GM21786 (cell line): ENCODE measurements around the gene CUBN.
"Not testable (repeated sequence)": the region's sequence is repeated elsewhere in the genome, so short reads cannot be mapped to it uniquely, and the experiment has no call there.

Source experiments
- ATAC-seq: cut with Tn5 transposase; IDR thresholded peaks from one replicate; pipeline ENCODE4 v1.9.1; 2021; ENCODE audit not compliant: unreplicated experiment

The CUBN gene

GRCh38 chr10:17021656-17022465, 107.8 kb downstream of the CUBN start:
- ATAC-seq = no peak

DNA sequence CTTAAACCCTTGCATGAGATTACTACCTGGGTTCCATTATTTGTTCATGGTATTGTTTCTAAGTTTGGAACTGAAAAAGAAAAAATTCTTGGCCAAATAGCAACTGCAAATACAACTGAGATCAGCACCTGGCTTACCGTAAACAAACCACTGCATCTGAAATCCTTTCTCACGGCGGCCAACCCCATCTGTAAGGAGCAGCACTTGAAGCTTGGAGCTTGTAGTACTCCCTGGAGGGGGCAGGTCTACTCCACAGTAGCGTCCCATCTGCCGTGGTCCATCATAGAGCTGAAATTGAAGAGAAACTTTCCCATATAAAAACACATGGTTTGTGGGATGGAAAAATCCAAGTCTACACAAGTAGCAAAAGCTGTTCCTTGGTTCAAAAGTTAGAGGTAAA, 109.9 kb downstream of the CUBN start:
- ATAC-seq = no peak

DNA sequence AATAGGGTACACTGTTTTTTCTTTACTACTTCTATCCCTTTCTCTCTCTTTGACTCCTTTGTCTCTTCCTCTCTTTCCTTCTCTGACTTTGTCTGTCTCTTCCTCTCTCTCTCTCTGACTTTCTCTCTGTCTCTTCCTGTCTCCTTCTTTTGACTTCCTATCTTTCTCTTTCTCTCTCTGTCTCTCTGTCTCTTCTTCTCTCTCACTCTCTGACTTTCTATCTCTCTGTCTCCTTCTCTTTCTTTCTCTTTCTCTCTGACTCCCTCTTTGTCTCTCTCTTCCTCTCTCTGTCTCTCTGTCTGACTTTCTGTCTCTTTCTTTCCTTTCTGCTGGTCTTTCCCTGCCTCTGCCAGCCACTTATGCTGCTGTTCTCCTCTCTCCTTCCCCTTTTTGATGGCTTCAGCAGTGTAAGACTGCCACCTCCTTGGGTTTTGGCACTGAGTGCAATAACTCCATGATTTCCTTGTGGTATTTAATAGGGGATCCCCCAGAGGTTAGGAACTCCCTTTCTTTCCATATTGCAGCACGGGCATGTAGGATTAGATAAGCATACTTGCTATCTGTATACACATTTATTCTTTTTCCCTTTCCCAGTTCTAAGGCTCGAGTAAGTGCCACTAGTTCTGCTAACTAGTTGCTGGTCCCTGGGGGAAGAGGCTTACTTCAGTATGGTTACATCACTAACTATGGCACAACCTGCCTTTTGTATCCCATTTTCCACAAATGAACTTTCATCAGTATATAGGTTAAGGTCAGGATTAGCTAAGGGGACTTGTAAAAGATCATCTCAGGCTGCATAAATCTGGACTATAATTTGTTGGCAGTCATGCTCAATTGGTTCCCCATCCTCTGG, 116.3 kb downstream of the CUBN start:
- not testable (repeated sequence) for ATAC-seq

DNA sequence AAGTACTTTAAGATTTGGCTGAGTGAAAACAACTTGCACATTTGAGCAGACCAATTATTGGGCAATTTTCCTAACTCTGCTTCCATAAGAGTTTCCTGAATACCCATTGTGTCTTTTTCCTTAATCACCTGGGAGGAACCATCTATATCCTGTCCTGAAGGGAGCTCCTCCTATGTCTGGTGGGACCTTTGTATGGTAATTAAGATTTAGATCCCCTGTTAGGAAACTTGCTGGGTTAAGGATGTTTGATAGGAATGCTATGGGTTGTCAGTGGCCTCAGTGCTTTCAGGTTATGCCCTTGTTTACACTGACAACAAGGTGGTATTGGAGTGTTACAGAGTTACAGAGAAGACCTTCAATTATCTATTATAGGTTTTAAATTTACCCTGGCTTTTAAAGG, 116.9 kb downstream of the CUBN start:
- not testable (repeated sequence) for ATAC-seq

GRCh38 chr10:17010363-17011145, 119.1 kb downstream of the CUBN start:
- no peak for ATAC-seq

DNA sequence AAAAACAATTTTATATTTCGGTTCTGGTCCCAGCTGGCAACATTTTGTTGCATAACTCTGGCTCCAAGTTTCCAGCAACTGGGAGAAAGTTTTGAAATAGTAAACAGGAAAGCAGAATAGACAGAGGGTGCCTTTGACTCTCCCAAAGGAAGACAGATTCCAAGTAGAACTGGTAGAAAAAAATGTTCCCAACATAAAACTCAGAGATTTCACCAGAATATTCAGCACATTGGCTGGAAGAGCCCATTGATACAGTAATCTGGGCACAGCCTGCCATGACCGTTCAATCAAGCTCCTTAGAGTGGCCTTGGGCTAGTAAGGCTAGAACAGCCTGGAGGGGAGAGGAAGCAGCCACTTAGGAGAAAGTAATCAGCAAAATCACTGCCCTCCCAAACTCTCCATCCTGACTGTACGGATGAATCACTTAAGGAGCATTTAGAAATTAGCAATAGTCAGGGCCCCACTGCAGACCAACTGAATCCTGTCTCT, 120.4 kb downstream of the CUBN start:
- ATAC-seq = no peak

DNA sequence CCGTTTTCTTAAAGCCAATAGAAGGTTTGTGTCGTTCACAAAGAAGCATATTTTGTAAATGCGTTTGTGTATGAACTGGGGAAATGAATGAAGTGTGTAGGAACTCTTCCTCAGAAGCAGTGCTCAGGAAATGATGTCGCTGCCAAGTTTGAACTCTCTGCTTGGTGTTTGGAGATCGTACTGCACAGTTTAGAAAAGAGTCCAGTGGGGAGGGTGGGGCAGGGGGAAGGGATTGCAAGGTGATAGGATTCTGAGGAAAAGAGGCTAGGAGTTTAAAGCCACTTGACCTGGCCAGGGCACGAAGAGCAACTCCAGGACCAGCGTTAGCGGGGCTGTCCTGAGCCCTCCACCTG, 122.2 kb downstream of the CUBN start:
- no peak for ATAC-seq

DNA sequence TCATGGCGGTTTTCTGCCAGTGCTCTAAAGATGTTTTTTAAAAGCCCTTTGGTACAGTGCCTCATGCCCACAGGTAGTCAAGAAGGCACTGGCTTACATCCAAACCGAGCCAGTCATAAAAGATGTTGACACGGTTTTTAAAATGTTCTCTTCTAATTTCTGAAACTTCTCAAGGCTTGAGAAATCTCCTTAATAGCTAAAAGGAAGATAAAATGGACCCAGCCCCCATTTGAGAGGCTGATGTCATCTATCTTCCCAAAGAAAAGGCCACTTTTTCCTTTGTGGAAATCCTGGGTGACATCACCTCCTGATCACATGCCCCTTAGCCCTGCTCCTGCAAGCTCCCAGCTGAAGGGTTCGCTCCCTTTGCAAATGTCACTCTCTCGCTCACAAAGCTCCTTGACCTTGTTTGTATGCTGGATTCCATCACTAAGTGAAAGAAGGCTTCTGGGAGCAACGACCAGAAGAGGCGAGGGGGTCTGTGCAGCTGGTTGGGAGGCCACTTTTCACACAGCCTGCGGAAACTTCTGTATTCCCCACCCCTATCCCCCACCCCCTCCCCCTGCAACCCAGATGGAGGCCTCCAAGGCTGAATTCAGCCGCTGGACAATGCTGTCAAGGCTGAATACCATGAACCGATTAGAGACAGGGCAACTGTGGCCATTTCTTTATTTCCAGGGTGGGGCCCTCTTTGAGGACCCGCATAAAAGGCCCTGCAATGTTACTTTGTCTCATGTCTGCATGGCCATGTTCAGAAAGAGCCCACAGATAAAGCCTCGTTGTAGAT, 122.8 kb downstream of the CUBN start:
- ATAC-seq = no peak

DNA sequence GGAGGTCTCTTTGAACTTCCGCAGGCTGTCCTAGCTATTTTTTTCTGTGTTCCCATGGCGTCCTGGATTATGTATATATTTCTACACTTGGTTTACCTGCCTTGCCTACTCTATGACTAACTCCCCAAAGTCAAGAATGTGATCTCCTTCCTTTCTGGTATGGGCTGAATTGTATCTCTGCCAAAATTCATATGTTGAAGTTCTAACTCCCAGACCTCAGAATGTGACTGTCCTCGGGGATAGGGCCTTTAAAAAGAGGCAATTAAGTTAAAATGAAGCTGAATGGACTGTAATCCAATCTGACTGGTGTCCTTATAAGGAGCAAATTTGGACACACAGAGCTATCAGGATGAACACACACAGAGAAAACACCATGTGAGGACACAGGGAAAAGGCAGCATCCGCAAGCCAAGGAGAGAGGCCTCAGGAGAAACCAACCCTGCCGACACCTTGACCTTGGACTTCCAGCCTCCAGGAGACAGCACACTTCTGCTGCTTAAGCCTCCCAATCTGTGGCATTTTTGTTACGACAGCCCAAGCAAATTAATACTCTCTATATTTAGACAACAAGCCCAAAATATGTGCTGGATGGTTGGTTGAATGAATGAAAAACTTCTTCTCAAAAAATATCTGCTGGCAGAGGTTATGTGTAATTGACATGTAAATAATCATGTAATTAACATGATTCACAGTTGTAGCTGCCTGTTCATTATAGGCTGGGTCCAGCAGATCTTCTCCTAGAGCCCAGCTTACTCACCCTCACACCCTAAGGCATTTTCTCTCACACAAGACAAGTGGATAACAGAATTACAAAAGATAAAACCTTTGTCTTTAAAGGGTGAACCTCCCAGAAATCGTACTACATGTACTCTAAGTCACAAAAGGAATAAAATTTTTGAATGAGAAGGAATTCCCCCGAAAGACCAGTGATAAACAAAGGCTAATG, 123.7 kb downstream of the CUBN start:
- no peak for ATAC-seq

DNA sequence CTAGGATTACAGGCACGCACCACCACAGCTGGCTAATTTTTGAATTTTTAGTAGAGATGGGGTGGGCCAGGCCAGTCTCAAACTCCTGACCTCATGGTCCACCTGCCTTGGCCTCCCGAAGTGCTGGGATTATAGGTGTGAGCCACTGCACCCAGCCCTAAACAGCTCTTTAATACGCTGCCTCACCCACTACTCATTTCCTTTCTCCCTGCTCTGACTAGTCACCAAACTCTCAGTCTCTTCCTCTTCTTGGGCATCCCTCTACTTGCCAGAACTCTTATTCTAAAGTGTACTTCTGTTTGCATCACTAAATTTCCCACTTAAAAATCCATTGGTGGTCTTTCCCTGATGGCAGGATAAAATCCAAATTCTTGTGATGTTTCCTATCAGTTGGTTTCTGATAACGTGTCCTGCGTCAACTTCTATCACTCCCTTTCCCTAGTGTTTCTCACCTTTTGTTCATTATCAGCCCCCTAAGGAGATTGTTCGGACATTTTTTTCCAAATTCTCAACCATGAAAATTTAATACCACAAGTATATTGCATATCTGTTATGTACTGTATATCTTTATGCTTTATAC, 124.7 kb downstream of the CUBN start:
- ATAC-seq = no peak

- ATAC-seq = no peak
Measured at GRCh38 chr10:17003651-17004286, 125.8 kb downstream of the CUBN start.

DNA sequence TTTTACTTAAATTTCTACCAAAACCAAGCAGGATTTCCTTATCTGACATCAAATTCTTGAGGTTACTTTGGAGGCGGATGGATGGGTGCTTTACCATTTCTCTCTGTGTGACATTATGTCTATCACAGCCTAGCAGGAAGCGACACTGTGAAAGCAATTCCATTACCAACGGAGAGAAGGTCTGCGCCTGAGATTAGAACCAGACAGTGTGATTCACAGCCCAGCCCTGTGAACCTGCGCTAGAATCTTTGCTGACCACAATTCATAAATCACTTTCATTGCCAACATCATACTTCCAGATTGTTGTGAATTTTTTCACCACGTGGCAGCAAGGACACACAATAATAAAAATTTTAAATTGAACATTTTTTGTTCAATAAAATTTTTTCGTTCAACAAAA, 126.5 kb downstream of the CUBN start:
- no peak for ATAC-seq

DNA sequence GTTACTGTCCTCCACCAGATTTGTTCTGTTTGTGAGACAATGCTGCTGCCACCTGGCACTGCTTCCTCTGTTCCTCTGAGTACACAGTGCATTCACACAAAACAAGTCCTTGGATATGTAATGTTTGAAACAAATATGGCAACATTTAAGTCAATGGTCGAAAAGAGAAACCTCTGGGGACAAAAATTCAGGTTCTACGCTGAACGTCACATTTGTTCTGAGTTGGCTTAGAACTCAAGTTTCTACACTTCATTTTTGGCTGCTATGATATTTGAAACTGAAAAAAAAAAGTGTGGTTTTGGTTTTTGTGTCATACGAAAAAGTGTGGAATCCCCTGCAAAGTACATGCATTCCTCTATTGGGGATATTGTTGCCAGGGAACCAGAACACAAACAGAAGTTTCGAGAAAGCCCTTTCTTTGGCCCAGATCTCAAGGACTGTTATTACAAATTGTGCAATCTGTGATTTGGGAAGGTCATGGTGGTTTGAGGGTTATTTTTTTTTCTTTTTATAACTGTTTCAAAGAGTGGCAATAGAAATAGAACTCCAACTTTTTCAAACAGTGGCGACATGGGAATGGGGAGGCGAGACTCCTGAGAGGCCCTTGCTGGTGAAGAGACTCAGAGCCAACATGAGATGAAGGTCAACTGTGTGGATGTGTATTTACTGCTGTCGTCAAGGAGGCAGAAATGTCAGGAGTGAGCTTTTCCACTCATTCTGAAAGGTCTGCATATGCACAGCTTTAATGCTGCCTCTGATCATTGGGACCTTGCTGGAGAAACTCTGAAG, 127.5 kb downstream of the CUBN start:
- peak; percentile 67 for ATAC-seq

DNA sequence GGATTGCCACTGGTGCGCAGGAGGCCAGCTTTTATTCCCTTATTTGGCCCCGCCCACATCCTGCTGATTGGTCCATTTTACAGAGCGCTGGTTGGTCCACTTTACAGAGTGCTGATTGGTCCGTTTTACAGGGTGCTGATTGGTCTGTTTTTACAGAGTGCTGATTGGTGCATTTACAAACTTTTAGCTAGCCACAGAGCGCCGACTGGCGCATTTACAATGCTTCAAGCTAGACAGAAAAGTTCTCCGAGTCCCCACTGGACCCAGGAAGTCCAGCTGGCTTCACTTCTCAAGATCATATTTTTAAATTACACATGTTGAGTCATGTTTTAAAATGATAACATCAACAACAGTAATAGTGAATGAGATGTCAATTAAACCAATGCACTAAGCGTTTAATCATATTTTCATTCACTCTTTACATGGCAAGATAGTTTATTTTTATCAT, 128.3 kb downstream of the CUBN start:
- ATAC-seq = no peak

DNA sequence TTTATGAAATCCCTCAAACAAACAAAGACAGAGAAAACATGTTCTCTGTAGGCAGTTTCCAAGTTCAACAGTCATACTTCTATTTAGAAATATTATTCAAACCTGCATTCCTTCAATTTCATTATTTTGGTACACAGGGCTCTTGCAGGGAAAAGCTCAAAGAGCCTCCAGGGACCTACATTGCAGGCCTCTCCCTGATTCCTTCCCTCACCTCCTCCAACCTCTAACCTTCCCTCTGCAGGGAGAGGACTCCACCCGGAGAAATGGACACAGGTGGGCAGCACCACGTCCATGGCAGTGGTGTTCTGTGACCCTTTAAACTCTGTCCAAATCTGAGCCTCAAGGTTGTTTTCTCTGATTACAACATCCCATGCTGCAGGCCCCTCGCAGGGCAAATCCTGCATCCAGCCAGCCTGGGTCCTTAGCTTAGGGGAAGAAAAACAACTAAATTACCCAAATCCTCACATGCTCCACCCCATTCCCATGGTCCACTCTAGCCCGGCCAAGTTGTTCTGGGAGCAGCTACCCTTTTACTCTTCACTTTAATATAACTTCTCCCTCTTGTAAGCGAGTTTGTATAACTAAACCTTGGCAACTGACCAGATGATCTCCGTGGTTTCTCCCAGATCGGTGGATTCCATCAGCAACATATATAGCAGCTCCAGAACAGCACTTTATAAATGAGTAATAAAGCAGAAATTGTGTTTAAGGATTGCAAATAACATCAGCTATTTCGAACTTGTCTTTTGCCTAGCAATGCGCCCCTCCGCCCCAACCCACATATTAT, 129.8 kb downstream of the CUBN start:
- no peak for ATAC-seq

- ATAC-seq = no peak
Measured at GRCh38 chr10:16996530-16996964, 133.1 kb downstream of the CUBN start.
